ENCODE data around the gene GASK1A. TPM values are rescaled to one million over a fixed set of nuclear protein-coding genes. Genes with fewer than 3 reads are reported as not detected.

GASK1A gene
- total and polyA plus RNA-seq, 2 experiments from 2014 or later = 2.6 to 11.1 TPM

- no peak overlapping the region for H3K4me3 ChIP-seq
- no peaks in the 10 kb centered on the region for H3K79me2 ChIP-seq (replicated peaks; ENCODE audit: insufficient read depth)
- no peak for ATAC-seq
- no peak overlapping the region for H3K4me2 ChIP-seq
- no peak overlapping the region for H3K4me3 Mint-ChIP-seq
- no peaks in the 10 kb centered on the region for H3K27me3 ChIP-seq (ENCODE audit: insufficient read depth)
- TF ChIP-seq JUNB (IDR thresholded peaks at IDR 0.05; ENCODE audit: unreplicated experiment) (no peak), ZNF462 (CRISPR knock-in tag; IDR thresholded peaks at IDR 0.05) (no peak), EZH2phosphoT487 (IDR thresholded peaks at IDR 0.05; ENCODE audit: unreplicated experiment) (no peak), EZH2 (IDR thresholded peaks at IDR 0.05; ENCODE audit: low read depth, unreplicated experiment) (no peak)
- H3K27ac ChIP-seq (ENCODE audit: low read depth) = no peak overlapping the region
- no peaks in the 10 kb centered on the region for H4K20me1 ChIP-seq (replicated peaks; ENCODE audit: insufficient read depth)
- H3F3A ChIP-seq (replicated peaks; ENCODE audit: low read depth) = no peaks in the 10 kb centered on the region
- no peaks in the 10 kb centered on the region; the same call in 2 of the 3 replicates for H3K9me3 Mint-ChIP-seq
- H3K27me3 Mint-ChIP-seq (ENCODE audit: insufficient read depth, low read depth, poor library complexity) = peaks cover 5% of the 10 kb centered on the region
- DNase-seq (ENCODE audit: low spot score) = no peak
- no peaks in the 10 kb centered on the region for H3K9me2 ChIP-seq (ENCODE audit: insufficient read depth)
- no peaks in the 10 kb centered on the region for H3K36me3 Mint-ChIP-seq (ENCODE audit: low read depth)
- no peaks in the 10 kb centered on the region for H3K4me1 ChIP-seq (ENCODE audit: insufficient read depth)
- no peak overlapping the region for H3K27ac Mint-ChIP-seq
- no peaks in the 10 kb centered on the region for H3K4me1 Mint-ChIP-seq
- no peak overlapping the region for H2AFZ ChIP-seq
- H3K36me3 ChIP-seq (ENCODE audit: insufficient read depth) = no peaks in the 10 kb centered on the region; the same call in 1 of the 2 replicates
Measured at GRCh38 chr3:43031889-43032545, 52.9 kb downstream of the GASK1A start.

All from GM23338 (cell line).